Nasal cavity respiratory epithelium epithelial cell of viscerocranial mucosa (primary cell): ENCODE results near the gene DAPK2. TPM values are rescaled to one million over a fixed set of nuclear protein-coding genes. Genes with fewer than 3 reads are reported as not detected.

Source experiments
- total RNA-seq: library from RNA; depleted of rRNA; stranded (reverse); fragments of >200 nt; gene quantifications from 2 replicates; pipeline ENCODE4 v1.2.3, GENCODE V29; 2014

Gene DAPK2
- total RNA-seq, result 2.1 and 3.9 TPM in 2 replicates

DNA sequence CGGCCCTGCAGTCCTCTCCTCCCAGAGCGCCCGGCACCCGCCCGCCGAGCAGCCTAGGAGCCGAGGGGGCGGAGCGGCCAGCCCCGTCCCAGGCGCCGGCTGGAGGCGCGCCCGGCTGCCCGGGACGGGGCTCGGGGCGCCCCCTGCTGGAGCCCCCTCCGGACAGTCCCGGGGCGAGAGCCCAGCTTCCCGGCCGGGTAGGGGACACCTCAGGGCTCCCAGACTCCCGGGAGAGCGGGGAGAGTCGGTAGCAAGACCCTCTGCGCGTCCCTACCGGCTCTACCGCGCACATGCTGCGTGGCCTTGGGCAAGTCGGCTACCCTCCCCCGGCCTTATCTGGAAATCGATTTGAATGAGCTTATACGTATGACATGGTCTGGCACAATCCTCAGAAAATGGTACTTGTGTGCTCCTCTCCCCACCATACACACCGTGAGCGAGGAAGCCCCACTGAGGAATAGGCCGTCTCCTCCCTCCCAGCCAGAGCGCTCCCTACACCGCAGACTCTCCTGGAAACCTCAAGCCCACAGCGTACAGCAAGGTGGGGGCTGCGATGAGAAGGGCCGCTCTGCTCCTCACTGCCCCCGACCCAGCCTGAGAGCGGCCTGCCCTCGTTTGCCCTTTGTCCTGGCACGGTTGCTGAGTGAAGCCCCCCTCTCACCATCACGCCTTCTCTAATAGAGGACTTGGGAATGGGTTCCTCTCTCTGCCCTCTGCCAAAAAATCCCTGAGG is at the start of gene DAPK2:
Gene DAPK2 (minus strand): TSS at position 65 of the 733 bp plus-strand sequence. CDS start 6,224 bp downstream, outside the sequence.

DNA sequence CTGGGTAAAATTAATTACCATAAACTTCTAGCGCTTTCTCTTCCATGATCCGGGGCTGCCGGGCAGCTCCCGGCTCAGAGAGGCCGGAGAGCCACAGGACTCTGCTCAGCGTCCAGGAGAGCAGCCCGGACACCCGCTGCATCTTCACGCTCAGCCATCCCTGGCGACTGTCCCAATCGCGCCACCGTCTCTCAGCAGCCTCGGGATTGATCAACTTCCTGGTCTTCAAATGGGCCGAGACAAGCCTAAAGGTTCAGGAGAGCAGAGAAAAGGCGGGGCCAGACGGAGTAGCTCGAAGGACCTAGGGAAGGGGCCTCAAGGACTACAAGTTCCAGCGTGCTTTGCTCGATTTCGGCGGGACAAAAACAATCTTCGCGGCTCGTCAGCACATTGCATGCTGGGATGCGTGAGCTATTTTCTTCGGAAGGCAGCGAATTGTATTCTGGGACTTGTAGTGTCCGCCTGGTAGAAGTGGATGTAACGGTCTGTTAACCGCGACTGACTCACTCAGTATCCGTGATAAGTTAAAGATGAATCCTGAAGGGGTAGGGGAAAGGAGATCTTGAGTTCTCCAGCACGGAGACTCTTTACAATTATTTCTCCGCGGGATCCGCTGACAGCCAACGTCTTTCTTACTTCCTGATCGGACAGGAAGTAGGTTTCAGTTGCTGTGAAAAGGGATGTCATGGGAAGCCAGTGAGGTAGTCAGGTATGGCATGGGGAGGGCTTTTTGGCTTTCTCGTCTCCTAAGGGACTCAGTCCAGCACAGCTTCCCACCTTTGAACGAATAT is 47.5 kb upstream of the DAPK2 start, which contains the start of gene CIAO2A:
Gene CIAO2A (minus strand): TSS at position 212 of the 791 bp plus-strand sequence. CDS start 70 bp downstream, at position 142.

Other genes starting within 250 kb of the DAPK2 start
- gene HERC1, start 212.5 kb downstream of the DAPK2 start, total RNA-seq, result 63.6 and 111 TPM in 2 replicates
- 41.7 and 62.2 TPM in 2 replicates for gene CIAO2A, start 47.4 kb upstream of the DAPK2 start, total RNA-seq
- gene SNX1, start 49.5 kb upstream of the DAPK2 start, total RNA-seq, result 26.3 and 57.6 TPM in 2 replicates
- gene SNX22, start 105.2 kb upstream of the DAPK2 start, total RNA-seq, result under 0.01 and 0.07 TPM in 2 replicates
- 465 and 1,042 TPM in 2 replicates for gene PPIB, start 116.5 kb upstream of the DAPK2 start, total RNA-seq